ENCODE results near the gene EXOC2.
"Not testable (repeated sequence)": the region's sequence is repeated elsewhere in the genome, so short reads cannot be mapped to it uniquely, and the experiment has no call there.

EXOC2 gene

DNA sequence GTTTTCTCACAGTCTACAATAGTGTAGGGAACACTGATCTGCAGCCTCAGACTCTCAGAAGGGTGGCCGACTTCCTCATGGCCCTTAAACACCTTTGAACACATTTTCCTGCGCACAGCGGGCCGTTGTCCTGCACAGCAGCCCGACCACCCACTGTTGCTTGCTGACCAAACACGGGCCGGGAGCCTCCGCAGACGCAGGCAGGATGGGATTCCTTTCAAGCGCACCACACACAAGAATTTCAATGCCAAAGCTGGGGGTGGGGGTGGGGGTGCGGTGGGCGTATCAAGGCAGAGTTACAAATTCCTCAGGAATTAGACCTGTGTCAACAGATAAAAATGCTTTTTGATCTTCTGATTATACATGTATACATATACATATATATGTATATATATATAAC, 110.6 kb downstream of the EXOC2 start:
- DNase-seq, result no peak

DNA sequence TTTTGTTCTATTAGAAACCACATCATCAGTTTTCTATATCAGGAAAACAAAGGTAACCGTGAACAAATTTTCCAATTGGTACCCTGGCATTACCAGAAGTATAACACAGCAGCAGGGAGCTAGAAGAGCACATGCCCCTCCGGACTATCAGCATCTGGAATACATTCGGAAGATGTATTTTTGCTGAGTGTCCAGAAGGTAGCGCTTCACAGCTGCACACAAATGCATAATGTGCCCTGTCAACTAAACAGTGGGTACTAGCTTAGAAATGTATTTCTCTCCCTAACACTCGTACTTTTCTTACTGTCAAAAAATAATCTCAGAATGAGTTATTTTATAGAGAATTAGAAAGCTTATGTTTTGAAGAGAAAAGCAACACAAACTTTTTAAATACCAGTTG, 113.6 kb downstream of the EXOC2 start:
- no peak for DNase-seq

DNA sequence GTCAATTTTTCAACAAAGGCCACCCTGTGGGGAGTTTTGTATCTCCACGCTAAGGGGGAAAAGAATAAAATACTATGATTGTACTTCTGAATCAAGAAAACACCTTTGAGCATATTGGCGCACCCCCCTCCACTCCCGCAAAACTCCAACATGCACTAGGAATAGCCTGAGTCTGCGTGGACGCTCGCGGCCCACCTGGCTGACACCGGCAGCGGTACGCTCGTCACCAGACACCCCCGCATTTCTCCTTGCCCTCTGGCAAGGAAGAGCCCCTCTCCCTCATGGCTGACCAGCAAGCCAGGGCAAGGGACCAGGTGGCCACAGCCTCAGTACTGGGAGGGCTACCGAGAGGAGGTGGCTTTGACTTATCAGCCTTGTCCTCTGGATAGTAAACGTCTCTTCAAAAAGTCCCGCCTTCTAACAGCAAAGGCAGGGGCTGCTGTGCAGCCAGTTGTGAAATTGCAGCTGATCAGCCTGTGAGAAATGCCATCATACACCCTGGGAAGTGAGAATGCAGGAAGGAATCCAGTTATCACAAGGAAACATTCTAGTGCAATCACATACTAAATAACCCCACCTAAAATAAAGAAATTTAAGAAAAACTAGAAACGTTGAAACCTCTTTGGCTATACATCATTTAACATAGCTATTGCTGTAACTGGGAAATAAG, 120.2 kb downstream of the EXOC2 start:
- no peak for DNase-seq

DNA sequence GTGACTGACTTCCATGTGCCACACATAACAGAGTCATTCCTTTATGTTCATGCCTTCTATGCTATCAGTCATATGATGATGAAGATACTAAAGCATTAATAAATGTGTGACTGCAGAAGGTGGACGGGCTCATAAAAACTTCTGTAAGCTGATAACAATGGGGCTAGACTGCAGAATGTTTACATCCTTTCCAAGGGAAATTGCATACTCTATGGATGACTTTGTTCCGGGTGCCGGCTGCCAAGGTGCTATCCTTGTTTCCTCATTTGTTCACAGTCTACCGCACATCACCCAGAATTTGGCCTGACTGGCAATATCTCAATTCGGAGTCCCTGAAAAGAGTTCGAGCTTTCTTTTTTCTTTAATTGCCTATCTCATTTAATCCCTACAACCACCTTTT, 121.0 kb downstream of the EXOC2 start:
- DNase-seq, result no peak

DNA sequence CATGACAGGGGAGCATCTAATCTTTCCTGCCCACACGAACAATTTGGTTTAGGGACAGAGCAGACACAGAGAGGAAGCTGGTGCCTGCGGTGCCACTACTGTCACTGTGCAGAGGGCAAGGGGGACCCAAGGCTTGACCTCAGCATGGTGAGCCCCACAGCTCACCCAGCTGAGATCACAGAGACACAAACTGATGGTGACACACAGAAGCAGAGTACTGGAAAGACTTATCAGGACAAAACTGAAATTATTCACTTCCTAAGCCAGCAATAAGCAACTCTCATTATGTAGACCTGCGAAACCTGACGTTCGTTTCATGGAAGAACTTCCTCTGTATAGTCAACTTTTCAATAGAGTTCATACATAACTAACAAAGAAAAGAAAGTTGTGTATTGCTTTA, 122.1 kb downstream of the EXOC2 start:
- DNase-seq, result no peak

DNA sequence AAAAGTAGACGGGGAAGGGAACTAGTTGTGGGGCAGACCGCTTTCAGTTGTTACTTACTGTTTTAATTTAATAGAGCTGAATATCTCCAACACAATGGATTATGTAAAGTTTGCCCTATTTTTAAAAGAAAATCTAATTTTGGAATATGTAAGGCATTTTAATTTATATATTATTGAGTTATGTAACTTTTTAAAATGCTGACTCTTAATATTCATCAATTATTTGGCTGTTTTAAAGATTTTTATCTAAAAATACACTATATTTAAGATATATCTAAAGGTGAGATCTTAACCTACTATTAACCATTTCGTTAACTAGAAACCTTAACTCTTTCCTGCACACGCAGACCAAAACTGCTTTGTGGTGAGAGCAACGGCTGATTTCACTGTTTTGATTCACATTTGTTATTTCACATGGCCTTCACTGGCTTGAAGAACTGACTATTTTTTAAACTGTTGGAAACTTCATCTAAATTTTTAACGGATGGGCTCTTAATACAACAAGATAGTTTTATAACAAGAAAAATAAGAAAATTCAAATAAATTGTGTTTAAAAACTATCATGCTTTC, 123.9 kb downstream of the EXOC2 start:
- DNase-seq, result no peak

DNA sequence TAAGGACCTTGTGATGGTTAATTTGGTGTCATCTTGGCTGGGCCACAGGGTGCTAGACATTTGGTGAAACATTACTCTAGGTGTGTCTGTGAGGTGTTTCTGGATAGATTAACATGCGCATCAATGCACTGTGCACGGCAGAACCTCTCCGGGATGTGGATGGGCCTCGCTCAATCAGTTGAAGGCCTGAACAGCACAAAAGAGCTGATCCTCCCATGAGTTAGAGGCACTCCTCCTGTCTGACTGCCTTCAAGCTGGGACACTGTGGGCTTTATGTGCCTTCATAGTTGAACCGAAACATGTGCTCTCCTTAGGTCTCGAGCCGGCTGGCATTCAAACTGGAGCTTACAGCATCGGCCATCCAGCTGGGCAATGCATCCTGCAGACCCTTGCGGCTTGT, 124.9 kb downstream of the EXOC2 start:
- DNase-seq, result no peak

DNA sequence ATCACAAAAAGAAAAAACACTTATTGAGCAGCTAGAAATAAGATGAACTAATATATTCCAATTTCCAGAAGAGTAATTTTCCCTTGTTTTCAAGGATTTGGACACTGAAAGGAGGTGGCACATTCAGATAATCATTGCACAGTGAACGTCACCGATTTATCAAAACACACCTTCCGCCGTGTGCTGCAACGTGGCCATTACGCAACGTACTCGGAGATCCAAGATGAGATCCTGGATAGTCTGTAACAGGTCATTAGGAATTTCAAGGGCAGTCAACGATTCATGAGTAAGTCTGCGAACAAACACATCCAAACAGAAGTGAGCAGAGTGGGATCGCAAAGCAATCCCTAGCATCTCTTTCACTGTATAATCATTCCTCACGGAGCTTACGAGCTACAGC, 129.1 kb downstream of the EXOC2 start:
- DNase-seq, result no peak

DNA sequence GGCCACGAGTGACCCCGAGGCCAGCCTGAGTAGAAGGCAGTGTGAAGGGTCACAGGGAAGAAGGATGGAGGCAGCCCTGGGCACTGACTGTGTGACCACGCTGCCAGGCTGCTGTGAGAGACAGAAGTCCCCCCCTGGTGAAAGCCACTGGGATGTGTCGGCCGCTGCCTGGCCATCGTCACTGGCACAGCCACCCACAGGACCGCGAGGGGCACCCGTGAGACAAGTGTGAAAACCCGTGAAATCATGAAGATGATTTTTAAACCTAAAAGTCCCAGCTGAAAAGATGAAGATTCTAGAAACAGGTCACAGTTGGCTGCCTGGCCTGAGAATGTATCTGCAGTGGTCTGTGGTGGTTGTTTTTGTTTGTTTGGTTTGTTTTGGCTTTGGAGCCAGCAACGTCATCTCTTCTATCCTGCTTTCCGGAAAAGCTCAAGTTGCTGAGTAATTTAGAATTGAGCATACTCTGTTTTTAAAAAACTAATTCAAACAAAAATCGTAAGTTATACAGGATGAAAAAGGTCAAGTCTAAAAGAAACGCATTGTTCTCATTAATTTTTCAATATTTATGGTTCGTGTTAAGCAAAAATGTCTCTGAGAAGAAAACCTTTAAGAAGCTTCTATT, 130.8 kb downstream of the EXOC2 start:
- DNase-seq, result no peak

DNA sequence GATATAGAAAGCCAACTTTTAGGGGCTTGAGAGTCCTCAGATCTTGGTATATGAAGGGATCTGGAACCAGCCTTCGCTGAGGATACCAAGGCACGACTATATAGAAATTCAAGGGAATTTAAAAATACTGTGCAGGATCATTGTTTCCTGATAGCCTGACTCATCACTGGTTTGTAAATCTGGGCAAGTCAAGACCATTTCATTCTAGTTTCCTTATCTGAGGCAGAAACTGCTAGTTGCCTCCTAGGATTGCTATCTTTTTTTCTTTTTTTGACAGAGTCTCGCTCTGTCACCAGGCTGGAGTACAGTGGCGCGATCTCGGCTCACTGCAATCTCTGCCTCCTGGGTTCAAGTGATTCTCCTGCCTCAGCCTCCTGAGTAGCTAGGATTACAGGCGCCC, 131.6 kb downstream of the EXOC2 start:
- DNase-seq, result not testable (repeated sequence)

DNA sequence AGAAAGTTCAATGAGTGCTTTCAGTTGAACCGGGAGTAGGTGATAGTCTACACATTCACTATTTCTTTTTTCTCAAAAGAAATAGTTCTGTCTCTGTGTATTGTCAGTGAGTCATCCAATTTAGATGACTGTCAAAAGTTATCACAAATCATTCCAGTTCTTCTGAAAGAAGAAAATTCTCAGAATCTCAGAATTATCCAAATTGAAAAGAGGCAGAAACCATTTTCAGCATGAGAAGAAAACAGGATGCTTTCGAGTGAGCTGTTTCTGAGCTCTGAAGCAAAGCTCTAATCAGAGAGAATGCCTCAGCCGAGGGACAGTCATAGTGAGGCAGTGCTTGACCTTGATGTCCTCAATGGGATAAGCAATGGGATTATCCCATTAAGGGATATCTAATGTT, 134.0 kb downstream of the EXOC2 start:
- DNase-seq, result no peak

DNA sequence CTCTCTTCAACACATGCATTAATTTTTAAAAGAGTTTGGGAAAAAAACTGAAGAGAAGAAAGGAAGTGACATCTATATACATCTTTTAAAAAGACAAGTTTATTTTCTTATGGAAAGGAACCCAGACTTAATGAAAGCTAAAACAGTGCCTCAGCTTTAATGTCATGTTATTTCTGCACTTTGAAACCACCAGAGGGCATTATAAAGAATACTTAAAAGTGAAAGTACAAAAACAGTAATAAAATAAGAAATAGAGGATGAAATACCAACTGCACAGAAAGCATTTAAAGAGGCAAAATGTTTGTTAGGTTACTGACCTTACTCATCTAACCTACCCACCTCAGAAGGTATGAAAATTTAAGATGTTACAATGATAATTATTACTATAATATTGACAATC, 134.8 kb downstream of the EXOC2 start:
- DNase-seq, result no peak

DNA sequence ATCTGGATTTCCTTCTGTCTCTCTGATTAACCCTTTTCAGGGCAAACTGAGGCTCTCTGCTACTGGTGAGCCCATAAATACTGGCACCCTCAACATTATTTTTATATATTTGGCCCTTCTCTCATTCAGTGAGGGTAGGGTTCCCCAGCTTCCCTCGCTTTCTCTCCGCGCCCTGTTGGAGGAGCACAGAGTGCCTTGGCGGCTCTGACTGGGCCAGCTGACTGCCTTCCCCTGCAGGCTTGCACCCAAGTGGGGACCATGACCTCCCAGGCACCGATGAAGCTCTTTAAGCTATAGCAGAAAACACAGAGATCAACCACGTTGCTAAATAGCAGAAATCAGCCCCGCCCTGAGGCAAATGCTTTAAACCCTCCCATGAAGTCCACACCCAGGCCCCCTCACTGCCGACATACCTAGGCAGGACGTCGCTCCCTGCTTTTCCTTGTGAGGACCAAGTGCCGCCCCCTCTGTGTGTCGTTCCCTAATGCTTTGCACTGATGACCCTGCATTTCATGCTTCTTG, 141.0 kb downstream of the EXOC2 start:
- DNase-seq, result no peak

DNA sequence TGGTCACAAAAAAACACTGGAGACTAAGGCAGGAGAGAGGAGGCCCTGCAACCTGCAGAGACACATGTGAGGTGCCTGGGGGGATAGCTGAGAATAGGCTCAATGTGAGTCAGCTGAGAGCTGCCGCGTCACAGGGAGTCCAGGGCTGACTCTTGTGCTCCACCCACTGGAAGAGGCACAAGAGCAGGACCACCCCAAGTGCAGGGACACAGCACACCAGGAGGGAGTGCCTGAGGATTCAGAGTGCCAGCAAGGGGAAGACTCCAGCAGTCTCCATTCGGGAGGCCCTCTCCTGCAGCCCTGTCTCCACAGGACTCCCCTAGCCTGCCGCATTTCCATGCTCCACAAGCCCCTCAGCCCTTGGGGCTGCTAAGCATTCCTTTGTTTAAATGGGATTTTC, 141.5 kb downstream of the EXOC2 start:
- no peak for DNase-seq

DNA sequence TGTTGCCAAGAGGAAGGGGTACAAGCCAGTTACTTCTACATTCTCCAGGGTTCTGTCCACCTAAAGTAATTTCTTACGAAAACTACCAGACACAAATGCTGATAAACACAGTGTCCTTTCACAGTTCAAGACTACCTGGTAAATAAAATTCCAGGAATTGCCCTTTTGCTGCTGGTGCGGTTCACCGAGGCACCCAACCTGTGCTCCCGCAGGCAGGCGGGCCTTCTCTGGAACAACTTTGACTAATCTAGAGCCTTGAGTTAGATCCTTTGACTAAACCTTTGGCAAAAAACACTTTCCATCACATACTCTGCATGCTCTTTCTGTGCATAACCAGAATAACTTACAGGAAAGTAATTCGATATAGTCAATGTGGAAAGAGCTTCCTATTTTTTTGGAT, 143.0 kb downstream of the EXOC2 start:
- DNase-seq, result no peak

DNA sequence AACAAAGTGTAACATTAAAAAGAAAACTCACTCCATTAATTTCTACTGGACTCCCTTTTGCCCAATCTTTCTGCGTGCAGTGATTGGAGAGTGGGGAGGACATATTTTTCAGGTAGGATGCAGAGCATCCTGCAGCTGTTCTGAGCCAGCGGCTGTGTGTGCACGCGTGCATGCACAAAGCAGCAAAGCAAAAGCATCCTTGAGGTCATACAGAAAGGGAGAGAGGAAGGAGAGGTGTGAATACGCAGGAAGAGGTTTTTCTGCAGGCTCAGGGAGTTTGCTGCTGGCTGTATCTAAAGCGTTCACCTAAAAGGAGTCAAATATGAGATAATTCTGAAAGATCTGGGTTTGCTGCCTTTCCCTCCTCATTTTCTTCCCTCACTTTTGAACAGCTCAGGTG, 144.4 kb downstream of the EXOC2 start:
- DNase-seq, result no peak

DNA sequence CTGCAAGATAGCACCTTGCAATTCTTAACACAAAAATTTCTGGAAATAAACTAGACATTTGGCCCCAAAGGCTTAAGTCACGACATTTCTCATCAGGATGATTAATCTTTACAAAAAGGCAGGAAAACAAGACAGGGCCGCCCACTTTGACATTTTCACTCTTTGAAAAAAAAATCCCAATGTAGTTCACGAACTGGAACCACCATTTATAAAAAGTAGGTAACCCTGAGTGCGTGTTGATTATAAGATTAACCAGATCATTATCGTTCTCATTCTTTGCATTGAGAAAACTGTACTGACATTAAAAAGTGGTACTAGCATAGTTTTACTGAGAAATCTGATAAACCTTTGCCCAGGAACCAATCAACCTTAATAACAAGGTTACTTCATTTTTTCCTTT, 144.8 kb downstream of the EXOC2 start:
- DNase-seq, result no peak

DNA sequence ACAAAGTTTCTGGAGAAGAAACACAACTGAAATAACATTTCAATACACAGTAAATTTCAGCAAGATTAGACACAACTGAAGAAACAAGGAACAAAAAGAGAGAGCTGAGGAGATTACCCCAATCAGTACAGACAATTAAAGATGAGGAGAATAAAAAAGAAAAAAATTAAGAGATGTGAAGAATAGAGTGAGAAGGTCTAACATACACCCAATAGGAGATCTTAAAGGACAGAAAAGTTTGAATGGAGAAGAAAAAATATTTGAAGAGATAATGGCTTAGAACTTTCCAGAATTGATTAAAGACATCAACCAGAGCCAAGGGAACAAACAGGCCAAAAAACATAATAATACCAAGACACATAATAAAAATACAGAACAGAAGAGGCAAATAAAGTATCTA, 152.4 kb downstream of the EXOC2 start:
- DNase-seq, result no peak

DNA sequence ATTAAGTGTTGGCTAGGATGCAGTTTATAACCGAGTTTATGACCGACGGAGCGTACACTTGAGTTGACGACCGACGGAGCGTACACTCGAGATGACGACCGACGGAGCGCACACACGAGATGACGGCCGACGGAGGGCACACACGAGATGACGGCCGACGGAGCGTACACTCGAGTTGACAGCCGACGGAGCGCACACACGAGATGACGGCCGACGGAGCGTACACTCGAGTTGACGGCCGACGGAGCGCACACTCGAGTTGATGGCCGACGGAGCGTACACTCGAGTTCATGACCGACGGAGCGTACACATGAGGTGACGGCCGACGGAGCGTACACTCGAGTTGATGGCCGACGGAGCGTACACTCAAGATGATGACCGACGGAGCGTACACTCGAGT, 155.8 kb downstream of the EXOC2 start:
- DNase-seq, result no peak

DNA sequence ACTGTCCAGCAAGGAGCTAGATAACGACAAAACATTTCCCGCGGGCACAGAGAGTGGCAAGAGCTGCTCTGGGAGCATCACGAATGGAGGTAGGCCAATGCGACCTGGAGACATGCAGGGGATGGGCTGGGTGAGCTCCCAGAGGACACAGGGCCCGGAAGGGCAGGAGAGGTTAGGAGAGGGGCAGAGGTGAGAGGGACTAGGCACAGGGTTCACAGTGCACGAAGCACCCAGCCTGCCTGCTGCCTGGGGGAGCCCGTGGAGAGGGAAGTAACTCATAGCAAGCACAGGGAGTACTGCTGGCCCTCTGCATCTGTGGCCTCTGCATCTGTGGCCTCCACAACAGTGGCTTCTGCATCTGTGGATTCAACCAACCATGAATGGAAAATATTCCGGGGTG, 162.5 kb downstream of the EXOC2 start:
- no peak for DNase-seq

DNA sequence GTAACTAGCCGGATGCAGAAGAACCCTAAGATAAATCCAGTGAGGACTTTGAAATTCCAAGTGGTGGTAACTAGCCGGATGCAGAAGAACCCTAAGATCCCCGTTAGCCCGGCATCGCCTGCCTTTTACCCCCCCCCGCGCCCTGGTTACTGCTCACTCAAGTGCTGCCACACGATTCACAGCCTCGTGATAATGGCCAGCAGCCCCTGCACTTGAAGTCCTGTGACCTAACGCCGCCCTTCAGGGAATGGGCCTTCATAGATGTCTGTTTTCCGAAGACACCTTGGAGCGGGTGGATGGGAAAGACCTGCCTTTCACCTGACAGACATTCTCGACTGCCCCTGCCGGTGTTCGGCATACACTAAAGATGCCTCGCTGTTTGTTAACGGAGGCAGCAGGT, 163.9 kb downstream of the EXOC2 start:
- DNase-seq, result no peak

DNA sequence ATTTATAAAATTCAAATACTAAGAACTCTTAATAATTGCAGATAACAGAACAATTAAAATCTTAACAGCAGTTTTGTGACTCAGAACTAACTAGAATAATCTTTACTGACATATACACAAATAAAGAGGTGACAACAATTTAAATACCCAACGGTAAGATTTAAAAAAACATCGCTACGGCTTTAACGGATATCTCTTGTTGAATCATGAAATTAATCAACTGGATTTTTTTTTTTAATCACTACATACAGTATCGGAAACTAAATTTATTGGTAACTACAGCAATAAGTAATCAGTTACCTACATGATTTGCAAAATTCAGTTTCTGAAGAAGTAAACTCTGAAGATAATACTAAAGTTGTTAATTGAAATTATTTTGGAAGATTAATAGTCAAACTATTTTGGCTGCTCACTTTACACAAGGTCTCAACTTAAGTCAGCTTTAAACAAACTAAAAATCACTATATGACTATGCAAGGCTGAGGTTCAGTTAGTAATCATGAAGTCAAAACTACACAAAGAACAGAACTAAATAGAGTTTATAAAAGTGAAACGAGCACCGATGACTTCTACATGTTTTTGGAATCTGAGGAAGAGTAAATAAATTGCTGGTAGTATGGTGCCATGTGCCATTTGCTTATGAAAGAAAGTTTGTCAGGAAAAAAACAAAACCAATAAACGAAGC, 164.8 kb downstream of the EXOC2 start:
- no peak for DNase-seq

DNA sequence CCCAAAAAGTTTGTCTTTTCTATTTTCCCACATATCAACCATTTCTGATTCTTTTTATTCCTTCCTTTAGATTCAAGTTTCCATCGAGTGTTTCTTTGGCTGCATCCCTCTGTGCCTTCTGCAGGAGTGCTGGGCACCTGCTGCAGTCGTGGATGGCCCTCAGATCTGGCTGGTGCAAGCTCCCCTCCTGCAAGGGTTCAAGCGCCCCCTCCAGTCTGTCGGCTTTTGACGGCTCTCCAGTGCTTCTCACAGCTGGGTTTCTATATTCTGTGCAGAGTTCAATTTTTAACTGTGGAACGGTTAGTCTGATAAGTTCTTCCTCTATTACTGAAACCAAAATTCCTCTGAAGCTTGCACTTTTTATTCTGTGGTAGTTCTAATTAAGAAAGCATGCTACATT, 168.1 kb downstream of the EXOC2 start:
- DNase-seq, result no peak

DNA sequence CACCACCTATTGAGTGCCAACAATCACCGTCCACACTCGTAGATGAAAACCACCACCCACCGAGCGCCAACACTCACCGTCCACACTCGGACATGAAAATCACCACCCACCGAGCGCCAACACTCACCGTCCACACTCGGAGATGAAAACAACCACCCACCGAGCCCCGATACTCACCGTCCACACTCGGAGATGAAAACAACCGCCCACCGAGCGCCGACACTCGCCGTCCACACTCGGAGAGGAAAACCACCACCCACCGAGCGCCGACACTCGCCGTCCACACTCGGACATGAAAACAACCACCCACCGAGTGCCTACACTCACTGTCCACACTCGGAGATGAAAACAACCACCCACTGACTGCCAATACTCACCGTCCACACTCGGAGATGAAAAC, 172.1 kb downstream of the EXOC2 start:
- no peak for DNase-seq

Data from NCI-H748 treated with DMSO at 0.1 percent for 48 hours (cell line).